HG02759 (cell line): Measurements from ENCODE around the gene MYCBP2.
"Not testable (repeated sequence)": the region's sequence is repeated elsewhere in the genome, so short reads cannot be mapped to it uniquely, and the experiment has no call there.

ENCODE experiments used
- ATAC-seq: cut with Tn5 transposase; IDR thresholded peaks from one replicate; pipeline ENCODE4 v1.9.1; 2021; ENCODE audit warnings: mild to moderate bottlenecking, moderate library complexity; ENCODE audit not compliant: unreplicated experiment

Gene MYCBP2

GRCh38 chr13:77337159-77337558 is 10.3 kb upstream of the MYCBP2 start:
- no peak for ATAC-seq

- no peak for ATAC-seq
These were observed 8.6 kb upstream of the MYCBP2 start for GRCh38 chr13:77335543-77335942.

- ATAC-seq = no peak
These were observed 6.7 kb upstream of the MYCBP2 start for GRCh38 chr13:77333594-77333993.

- no peak for ATAC-seq
These were observed 4.5 kb upstream of the MYCBP2 start for GRCh38 chr13:77331421-77331820.

- no peak for ATAC-seq
These were observed 3.2 kb upstream of the MYCBP2 start for GRCh38 chr13:77329911-77330584.

- peak; percentile 68 for ATAC-seq
These were observed 2.4 kb upstream of the MYCBP2 start for GRCh38 chr13:77329133-77329910.

- ATAC-seq = peak; percentile 10
These were observed 1.9 kb upstream of the MYCBP2 start for GRCh38 chr13:77328819-77329132.

- ATAC-seq = no peak
These were observed 1.4 kb downstream of the MYCBP2 start for GRCh38 chr13:77325371-77325980.

GRCh38 chr13:77323858-77324257 is 3.0 kb downstream of the MYCBP2 start:
- no peak for ATAC-seq

GRCh38 chr13:77319536-77319935 is 7.4 kb downstream of the MYCBP2 start:
- no peak for ATAC-seq

GRCh38 chr13:77318741-77319140 is 8.2 kb downstream of the MYCBP2 start:
- no peak for ATAC-seq

- ATAC-seq = no peak
These were observed 10.5 kb downstream of the MYCBP2 start for GRCh38 chr13:77316430-77316829.

- not testable (repeated sequence) for ATAC-seq
These were observed 11.4 kb downstream of the MYCBP2 start for GRCh38 chr13:77315509-77315908.

- no peak for ATAC-seq
These were observed 13.0 kb downstream of the MYCBP2 start for GRCh38 chr13:77313923-77314322.

- no peak for ATAC-seq
These were observed 14.6 kb downstream of the MYCBP2 start for GRCh38 chr13:77312311-77312710.

- ATAC-seq = no peak
These were observed 16.2 kb downstream of the MYCBP2 start for GRCh38 chr13:77310579-77311279.

- ATAC-seq = no peak
These were observed 16.7 kb downstream of the MYCBP2 start for GRCh38 chr13:77310161-77310560.

- no peak for ATAC-seq
These were observed 17.6 kb downstream of the MYCBP2 start for GRCh38 chr13:77309254-77309653.

GRCh38 chr13:77306458-77306857 is 20.4 kb downstream of the MYCBP2 start:
- ATAC-seq = no peak

- ATAC-seq = no peak
These were observed 21.6 kb downstream of the MYCBP2 start for GRCh38 chr13:77305266-77305665.

GRCh38 chr13:77300176-77301037 is 26.5 kb downstream of the MYCBP2 start:
- ATAC-seq = peak; percentile 36
